ENCODE data around the gene PTPRT.

The PTPRT gene

DNA sequence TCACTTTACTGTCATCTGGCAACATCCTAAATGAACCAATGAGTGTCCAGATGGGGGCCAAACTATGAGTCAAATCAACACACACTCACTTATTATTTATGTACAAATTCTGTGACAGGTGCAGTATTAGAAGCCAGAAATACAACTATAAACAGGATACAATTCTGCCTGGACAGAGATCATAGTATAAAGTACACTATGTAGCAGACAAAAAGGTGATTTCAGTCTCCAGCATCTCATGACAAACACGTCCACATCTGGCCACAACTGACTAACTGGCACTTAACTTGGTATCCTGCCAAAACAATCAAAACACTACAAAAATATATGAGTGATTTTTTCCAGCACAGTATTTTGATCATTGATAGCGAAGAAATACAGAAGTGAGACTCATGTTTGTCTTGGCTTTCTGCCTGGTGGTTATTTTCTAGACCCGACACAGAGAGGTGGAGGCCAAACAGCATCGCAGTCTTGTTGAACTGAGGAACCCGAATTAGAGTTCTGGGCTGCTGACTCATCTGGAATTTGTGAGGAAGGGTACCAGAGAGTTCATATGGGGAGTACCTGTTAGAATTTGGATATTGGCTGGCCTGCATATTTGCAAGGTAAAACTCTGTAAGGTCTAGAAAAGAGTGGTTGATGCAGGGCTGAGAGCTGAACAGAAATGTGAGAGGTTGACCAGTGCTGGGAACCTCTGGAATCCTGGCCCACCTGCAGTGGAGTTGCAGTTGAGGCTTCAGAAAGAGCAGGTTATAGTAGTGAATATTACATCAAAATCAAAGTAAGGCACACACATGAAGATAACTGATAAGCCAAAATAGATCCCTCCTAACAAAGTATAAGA is 475.2 kb downstream of the PTPRT start:
- Mint-ChIP-seq H3K36me3 (ENCODE audit: low read depth) (no peaks in the 10 kb centered on the region), H3K27me3 (ENCODE audit: low read depth, poor library complexity) (peaks cover 5% of the 10 kb centered on the region), H3K27ac (no peak overlapping the region), H3K4me3 (no peak overlapping the region), H3K4me1 (no peaks in the 10 kb centered on the region), H3K9me3 (peaks cover 20% of the 10 kb centered on the region)
- DNase-seq, result no peak
- TF ChIP-seq, protein P1, sequence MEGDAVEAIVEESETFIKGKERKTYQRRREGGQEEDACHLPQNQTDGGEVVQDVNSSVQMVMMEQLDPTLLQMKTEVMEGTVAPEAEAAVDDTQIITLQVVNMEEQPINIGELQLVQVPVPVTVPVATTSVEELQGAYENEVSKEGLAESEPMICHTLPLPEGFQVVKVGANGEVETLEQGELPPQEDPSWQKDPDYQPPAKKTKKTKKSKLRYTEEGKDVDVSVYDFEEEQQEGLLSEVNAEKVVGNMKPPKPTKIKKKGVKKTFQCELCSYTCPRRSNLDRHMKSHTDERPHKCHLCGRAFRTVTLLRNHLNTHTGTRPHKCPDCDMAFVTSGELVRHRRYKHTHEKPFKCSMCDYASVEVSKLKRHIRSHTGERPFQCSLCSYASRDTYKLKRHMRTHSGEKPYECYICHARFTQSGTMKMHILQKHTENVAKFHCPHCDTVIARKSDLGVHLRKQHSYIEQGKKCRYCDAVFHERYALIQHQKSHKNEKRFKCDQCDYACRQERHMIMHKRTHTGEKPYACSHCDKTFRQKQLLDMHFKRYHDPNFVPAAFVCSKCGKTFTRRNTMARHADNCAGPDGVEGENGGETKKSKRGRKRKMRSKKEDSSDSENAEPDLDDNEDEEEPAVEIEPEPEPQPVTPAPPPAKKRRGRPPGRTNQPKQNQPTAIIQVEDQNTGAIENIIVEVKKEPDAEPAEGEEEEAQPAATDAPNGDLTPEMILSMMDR (IDR thresholded peaks at IDR 0.05), result no peak

DNA sequence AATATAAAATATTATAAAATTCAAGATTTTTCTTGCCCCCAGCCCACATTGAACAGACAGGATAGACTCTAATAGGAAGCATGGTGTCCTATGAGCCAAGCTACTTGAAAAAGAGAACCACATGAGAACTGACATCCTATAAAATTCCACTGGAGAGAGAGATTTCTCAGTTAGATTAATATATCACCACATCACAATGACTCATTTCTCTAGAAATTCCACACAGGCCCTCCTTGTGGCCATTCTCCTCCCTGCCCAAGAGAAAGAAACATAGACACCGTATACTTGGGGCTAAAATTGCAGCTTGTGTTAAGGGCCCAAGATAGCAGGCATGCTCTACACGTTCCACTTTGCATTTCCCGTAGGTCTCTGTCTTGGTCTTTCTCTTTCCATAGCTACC is 481.4 kb downstream of the PTPRT start:
- H3K27ac Mint-ChIP-seq, result no peak overlapping the region
- no peaks in the 10 kb centered on the region for H3K36me3 Mint-ChIP-seq (ENCODE audit: low read depth)
- no peaks in the 10 kb centered on the region for H3K27me3 Mint-ChIP-seq (ENCODE audit: low read depth, poor library complexity)
- H3K9me3 Mint-ChIP-seq, result peaks cover 32% of the 10 kb centered on the region
- TF ChIP-seq, protein P1 (IDR thresholded peaks at IDR 0.05), result no peak
- no peak for DNase-seq
- no peaks in the 10 kb centered on the region for H3K4me1 Mint-ChIP-seq
- no peak overlapping the region for H3K4me3 Mint-ChIP-seq

DNA sequence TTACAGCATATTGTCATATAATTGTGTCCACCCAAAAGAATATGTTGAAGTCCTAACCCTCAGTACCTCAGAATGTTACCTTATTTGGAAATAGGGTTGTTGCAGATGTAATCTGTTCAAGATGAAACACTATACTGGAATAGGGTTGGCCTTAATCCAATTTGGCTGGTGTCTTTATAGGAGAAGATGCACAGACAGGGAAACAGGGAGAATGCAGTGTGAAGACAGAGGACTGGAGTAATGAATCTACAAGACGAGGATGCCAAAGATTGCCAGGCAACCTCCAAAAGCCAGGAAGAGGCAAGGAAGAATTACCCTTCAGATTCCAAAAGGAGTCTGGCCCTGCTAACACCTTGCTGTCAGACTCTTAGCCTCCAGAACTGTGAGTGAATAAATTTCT is 482.9 kb downstream of the PTPRT start:
- peaks cover 36% of the 10 kb centered on the region for H3K9me3 Mint-ChIP-seq

DNA sequence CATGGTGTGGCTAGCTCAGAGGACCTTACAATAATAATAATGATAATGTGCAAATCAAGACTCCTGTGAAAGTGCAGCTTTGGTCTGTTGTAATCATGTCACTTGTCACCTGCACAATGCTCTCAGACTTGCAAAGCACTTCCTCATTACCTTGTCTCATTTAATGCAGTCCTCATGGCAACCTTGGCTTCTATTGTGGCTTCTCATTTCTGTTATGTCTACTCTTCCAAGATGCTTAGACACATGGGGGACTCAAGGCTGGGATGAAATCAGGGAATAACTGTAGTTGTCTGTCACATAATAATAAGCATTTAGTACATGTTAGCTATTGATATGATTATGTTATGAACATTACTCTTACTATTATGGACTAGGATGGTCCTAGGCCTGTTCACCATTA is 484.2 kb downstream of the PTPRT start:
- Mint-ChIP-seq H3K9me3 (peaks cover 24% of the 10 kb centered on the region), H3K36me3 (ENCODE audit: low read depth) (no peaks in the 10 kb centered on the region), H3K4me3 (no peak overlapping the region), H3K27ac (no peak overlapping the region), H3K4me1 (peaks cover 4% of the 10 kb centered on the region), H3K27me3 (ENCODE audit: low read depth, poor library complexity) (peaks cover 13% of the 10 kb centered on the region)
- no peak for DNase-seq
- TF ChIP-seq, protein P1 (IDR thresholded peaks at IDR 0.05), result no peak

More for the DNA sequence above, 482.9 kb downstream of the PTPRT start:
- peaks cover 4% of the 10 kb centered on the region for H3K4me1 Mint-ChIP-seq
- peaks cover 10% of the 10 kb centered on the region for H3K27me3 Mint-ChIP-seq (ENCODE audit: low read depth, poor library complexity)
- TF ChIP-seq, protein P1 (IDR thresholded peaks at IDR 0.05), result no peak
- DNase-seq, result no peak
- no peak overlapping the region for H3K4me3 Mint-ChIP-seq
- H3K27ac Mint-ChIP-seq, result no peak overlapping the region
- H3K36me3 Mint-ChIP-seq (ENCODE audit: low read depth), result no peaks in the 10 kb centered on the region

DNA sequence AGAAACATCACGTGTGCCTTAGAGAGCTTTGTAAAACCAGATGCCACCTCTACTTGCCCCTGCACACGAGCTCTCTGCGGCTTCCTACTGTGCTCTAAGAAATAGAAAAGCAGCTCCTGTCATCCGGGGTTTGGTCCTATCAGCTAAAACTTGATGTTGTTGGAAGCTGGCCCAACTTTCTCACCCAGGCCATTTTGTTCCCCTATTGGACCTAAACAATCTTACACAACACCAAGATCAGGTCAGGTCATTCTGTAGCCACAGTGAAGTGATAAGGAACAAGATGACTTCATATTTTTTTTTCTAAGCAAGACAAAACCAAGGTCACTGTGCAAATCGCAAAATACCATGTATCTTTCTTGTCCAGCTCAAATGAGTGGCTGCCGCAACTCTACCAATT is 486.0 kb downstream of the PTPRT start:
- Mint-ChIP-seq H3K4me1 (peaks cover 4% of the 10 kb centered on the region), H3K4me3 (no peak overlapping the region), H3K27me3 (ENCODE audit: low read depth, poor library complexity) (peaks cover 13% of the 10 kb centered on the region), H3K36me3 (ENCODE audit: low read depth) (no peaks in the 10 kb centered on the region), H3K27ac (no peak overlapping the region), H3K9me3 (peaks cover 15% of the 10 kb centered on the region)
- TF ChIP-seq, protein P1 (IDR thresholded peaks at IDR 0.05), result no peak
- no peak for DNase-seq

DNA sequence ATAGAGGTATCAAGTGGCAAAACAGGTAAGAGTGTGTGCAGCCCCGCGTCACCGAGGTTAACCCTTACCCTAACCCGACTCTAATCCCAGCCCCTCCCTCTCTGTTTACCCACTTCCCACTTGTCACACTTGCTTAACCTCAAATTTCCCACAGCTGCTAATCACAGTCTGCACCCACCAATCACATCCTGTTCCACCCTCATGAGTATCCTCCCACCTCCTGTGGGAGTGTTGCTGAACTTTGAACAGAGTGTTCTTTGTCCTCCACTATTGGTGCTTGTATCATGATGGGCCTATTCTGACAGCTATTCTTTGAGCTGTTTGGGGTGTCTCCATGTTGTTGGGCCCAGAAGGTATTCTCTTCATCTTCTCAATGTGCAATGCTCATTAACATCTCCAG is 487.8 kb downstream of the PTPRT start:
- H3K27me3 Mint-ChIP-seq (ENCODE audit: low read depth, poor library complexity), result peaks cover 13% of the 10 kb centered on the region
- H3K9me3 Mint-ChIP-seq, result peaks cover 15% of the 10 kb centered on the region
- no peaks in the 10 kb centered on the region for H3K36me3 Mint-ChIP-seq (ENCODE audit: low read depth)
- DNase-seq, result no peak
- no peak overlapping the region for H3K27ac Mint-ChIP-seq
- TF ChIP-seq, protein P1 (IDR thresholded peaks at IDR 0.05), result no peak
- H3K4me3 Mint-ChIP-seq, result no peak overlapping the region
- peaks cover 4% of the 10 kb centered on the region for H3K4me1 Mint-ChIP-seq

Data from nephron progenitor cell (in vitro differentiated cells).